Measurements from ENCODE around the gene PRR23E. TPM values are rescaled to one million over a fixed set of nuclear protein-coding genes. Genes with fewer than 3 reads are reported as not detected.

PRR23E gene
- polyA plus RNA-seq, 4 donors: not detected

GRCh38 chr3:127228866-127229265 is 35.9 kb downstream of the PRR23E start:
- Histone ChIP-seq H3K4me3 (ENCODE audit: low read depth in 1 of 3, low read length in 3 of 3) (no peak overlapping the region), H3K27ac (ENCODE audit: low read depth in 1 of 3, low read length in 2 of 3) (no peak overlapping the region), H3K4me1 (ENCODE audit: control insufficient read depth in 3 of 3, insufficient read depth in 2 of 3, low read depth in 1 of 3, low read length in 2 of 3) (no peaks in the 10 kb centered on the region), H3K36me3 (ENCODE audit: control insufficient read depth in 3 of 3, insufficient read depth in 2 of 3, low read depth in 1 of 3, low read length in 3 of 3) (no peaks in the 10 kb centered on the region), H3K27me3 (ENCODE audit: control insufficient read depth in 3 of 3, insufficient read depth in 3 of 3, low read length in 3 of 3) (no peaks in the 10 kb centered on the region), H3K9me3 (ENCODE audit: control insufficient read depth in 2 of 2, insufficient read depth in 1 of 2, low read depth in 1 of 2, low read length in 1 of 2) (peaks cover 0 to 2% of the 10 kb centered on the region in 2 donors)
- FAIRE-seq (no peak), DNase-seq (no peak)
- 55 to 80% (median 77%) methylated on average over 2 of the region's 2 CpGs for WGBS, 3 donors

- Histone ChIP-seq H3K36me3 (ENCODE audit: control insufficient read depth in 3 of 3, insufficient read depth in 2 of 3, low read depth in 1 of 3, low read length in 3 of 3) (no peaks in the 10 kb centered on the region), H3K9me3 (ENCODE audit: control insufficient read depth in 2 of 2, insufficient read depth in 1 of 2, low read depth in 1 of 2, low read length in 1 of 2) (no peaks in the 10 kb centered on the region), H3K27me3 (ENCODE audit: control insufficient read depth in 3 of 3, insufficient read depth in 3 of 3, low read length in 3 of 3) (no peaks in the 10 kb centered on the region), H3K4me3 (ENCODE audit: low read depth in 1 of 3, low read length in 3 of 3) (no peak overlapping the region), H3K27ac (ENCODE audit: low read depth in 1 of 3, low read length in 2 of 3) (no peak overlapping the region), H3K4me1 (ENCODE audit: control insufficient read depth in 3 of 3, insufficient read depth in 2 of 3, low read depth in 1 of 3, low read length in 2 of 3) (no peaks in the 10 kb centered on the region)
- FAIRE-seq: no peak
- 33 to 34% (median 33%) methylated on average over 3 of the region's 3 CpGs for WGBS, 3 donors
- peak in 1 of 2 donors; percentile 13 for DNase-seq
Measured at GRCh38 chr3:127233371-127233770, 40.4 kb downstream of the PRR23E start.

DNA sequence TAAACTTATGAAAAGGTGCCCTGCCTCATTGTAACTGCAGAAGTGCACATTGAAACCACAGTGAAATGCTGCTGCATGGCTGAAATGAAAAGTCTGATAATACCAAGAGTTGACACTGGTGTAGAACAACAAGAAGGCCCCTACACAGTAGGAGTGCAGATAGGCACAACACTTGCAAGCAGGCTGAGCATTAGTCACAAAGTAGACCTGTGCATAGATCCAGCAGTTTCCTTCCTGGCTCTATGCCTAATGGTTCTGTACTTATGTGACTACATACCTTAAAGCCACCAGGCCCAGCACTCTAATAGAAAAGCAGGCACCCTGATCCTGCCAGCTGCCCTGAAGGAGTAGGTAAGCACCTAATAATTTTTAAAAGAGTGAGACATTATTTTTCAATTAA is 41.8 kb downstream of the PRR23E start:
- H3K4me1 ChIP-seq (ENCODE audit: control insufficient read depth in 3 of 3, insufficient read depth in 2 of 3, low read depth in 1 of 3, low read length in 2 of 3): no peaks in the 10 kb centered on the region
- no peaks in the 10 kb centered on the region for H3K9me3 ChIP-seq (ENCODE audit: control insufficient read depth in 2 of 2, insufficient read depth in 1 of 2, low read depth in 1 of 2, low read length in 1 of 2)
- H3K36me3 ChIP-seq (ENCODE audit: control insufficient read depth in 3 of 3, insufficient read depth in 2 of 3, low read depth in 1 of 3, low read length in 3 of 3): no peaks in the 10 kb centered on the region
- H3K27ac ChIP-seq (ENCODE audit: low read depth in 1 of 3, low read length in 2 of 3): no peak overlapping the region
- DNase-seq: no peak
- FAIRE-seq: no peak
- H3K27me3 ChIP-seq (ENCODE audit: control insufficient read depth in 3 of 3, insufficient read depth in 3 of 3, low read length in 3 of 3): no peaks in the 10 kb centered on the region
- no peak overlapping the region for H3K4me3 ChIP-seq (ENCODE audit: low read depth in 1 of 3, low read length in 3 of 3)

DNA sequence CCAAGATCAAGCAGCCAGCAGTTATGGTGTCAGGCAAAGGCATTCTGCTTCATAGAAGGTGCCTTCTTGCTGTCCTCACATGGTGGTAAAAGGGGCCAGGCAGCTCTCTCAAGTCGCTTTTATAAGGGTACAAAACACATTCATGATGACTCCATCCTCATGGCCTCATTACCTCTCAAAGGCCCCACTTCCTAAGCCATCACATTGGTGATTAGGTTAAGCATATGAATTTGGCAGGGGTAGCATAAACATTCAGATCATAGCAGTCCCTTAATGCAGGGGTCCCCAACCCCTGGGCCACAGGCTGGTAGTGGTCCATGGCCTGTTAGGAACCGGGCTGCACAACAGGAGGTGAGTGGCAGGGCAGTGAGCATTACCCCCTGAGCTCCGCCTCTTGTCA is 42.8 kb downstream of the PRR23E start:
- no peak for DNase-seq
- Histone ChIP-seq H3K27ac (ENCODE audit: low read depth in 1 of 3, low read length in 2 of 3) (no peak overlapping the region), H3K4me3 (ENCODE audit: low read depth in 1 of 3, low read length in 3 of 3) (no peak overlapping the region), H3K9me3 (ENCODE audit: control insufficient read depth in 2 of 2, insufficient read depth in 1 of 2, low read depth in 1 of 2, low read length in 1 of 2) (no peaks in the 10 kb centered on the region), H3K36me3 (ENCODE audit: control insufficient read depth in 3 of 3, insufficient read depth in 2 of 3, low read depth in 1 of 3, low read length in 3 of 3) (no peaks in the 10 kb centered on the region), H3K27me3 (ENCODE audit: control insufficient read depth in 3 of 3, insufficient read depth in 3 of 3, low read length in 3 of 3) (no peaks in the 10 kb centered on the region), H3K4me1 (ENCODE audit: control insufficient read depth in 3 of 3, insufficient read depth in 2 of 3, low read depth in 1 of 3, low read length in 2 of 3) (no peaks in the 10 kb centered on the region)
- WGBS, 3 donors: 38 to 63% (median 43%) methylated on average over 3 of the region's 3 CpGs
- no peak for FAIRE-seq

- Histone ChIP-seq H3K4me3 (ENCODE audit: low read depth in 1 of 3, low read length in 3 of 3) (no peak overlapping the region), H3K36me3 (ENCODE audit: control insufficient read depth in 3 of 3, insufficient read depth in 2 of 3, low read depth in 1 of 3, low read length in 3 of 3) (no peaks in the 10 kb centered on the region), H3K9me3 (ENCODE audit: control insufficient read depth in 2 of 2, insufficient read depth in 1 of 2, low read depth in 1 of 2, low read length in 1 of 2) (no peaks in the 10 kb centered on the region), H3K27me3 (ENCODE audit: control insufficient read depth in 3 of 3, insufficient read depth in 3 of 3, low read length in 3 of 3) (no peaks in the 10 kb centered on the region), H3K27ac (ENCODE audit: low read depth in 1 of 3, low read length in 2 of 3) (no peak overlapping the region), H3K4me1 (ENCODE audit: control insufficient read depth in 3 of 3, insufficient read depth in 2 of 3, low read depth in 1 of 3, low read length in 2 of 3) (no peaks in the 10 kb centered on the region)
- FAIRE-seq (no peak), DNase-seq (no peak)
- WGBS, 3 donors: 28 to 42% (median 33%) methylated on average over 3 of the region's 3 CpGs
Measured at GRCh38 chr3:127237835-127238234, 44.9 kb downstream of the PRR23E start.

DNA sequence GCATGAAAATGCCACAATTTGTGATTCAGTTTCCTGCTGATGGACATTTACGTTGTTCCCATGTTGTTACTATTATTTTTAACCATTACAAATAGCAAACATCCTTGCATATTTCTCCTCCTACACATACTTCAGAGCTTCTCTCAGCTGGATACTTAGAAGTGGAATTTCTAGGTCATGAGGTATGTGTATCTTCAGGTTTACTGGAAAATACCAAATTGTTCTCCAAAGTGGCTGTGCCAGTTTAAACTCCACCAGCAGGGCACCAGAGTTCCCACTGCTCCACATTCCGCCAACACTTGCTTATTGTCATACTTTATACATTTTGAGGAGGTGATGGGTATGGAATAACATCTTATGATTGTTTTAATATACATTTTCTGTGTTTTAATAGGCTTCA is 45.7 kb downstream of the PRR23E start:
- H3K4me1 ChIP-seq (ENCODE audit: control insufficient read depth in 3 of 3, insufficient read depth in 2 of 3, low read depth in 1 of 3, low read length in 2 of 3): no peaks in the 10 kb centered on the region
- H3K4me3 ChIP-seq (ENCODE audit: low read depth in 1 of 3, low read length in 3 of 3): no peak overlapping the region
- FAIRE-seq (no peak), DNase-seq (no peak)
- H3K36me3 ChIP-seq (ENCODE audit: control insufficient read depth in 3 of 3, insufficient read depth in 2 of 3, low read depth in 1 of 3, low read length in 3 of 3): no peaks in the 10 kb centered on the region
- H3K27ac ChIP-seq (ENCODE audit: low read depth in 1 of 3, low read length in 2 of 3): no peak overlapping the region
- H3K27me3 ChIP-seq (ENCODE audit: control insufficient read depth in 3 of 3, insufficient read depth in 3 of 3, low read length in 3 of 3): no peaks in the 10 kb centered on the region
- H3K9me3 ChIP-seq (ENCODE audit: control insufficient read depth in 2 of 2, insufficient read depth in 1 of 2, low read depth in 1 of 2, low read length in 1 of 2): peaks cover 0 to 3% of the 10 kb centered on the region in 2 donors
- 67 to 80% (median 74%) methylated on average over 2 of the region's 2 CpGs for WGBS, 3 donors

DNA sequence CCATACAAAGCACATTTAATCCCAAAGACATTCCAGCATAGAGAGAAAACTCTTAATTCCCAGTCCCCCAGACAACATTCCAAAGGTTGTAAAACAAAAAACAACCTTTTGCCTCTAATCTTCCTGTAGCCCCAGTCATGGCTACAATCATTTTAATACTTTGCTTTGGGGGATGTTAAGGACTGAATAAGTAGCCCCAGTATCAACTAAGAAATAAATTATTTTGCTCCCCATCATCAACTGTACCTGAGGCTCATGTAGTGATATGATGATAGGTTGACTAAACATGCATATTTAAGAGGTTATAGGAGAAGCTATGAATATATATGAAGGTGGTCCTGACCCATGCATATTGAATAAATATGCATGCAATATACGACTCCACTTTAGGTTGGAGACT is 54.4 kb downstream of the PRR23E start:
- FAIRE-seq (no peak), DNase-seq (no peak)
- Histone ChIP-seq H3K4me3 (ENCODE audit: low read depth in 1 of 3, low read length in 3 of 3) (no peak overlapping the region), H3K27me3 (ENCODE audit: control insufficient read depth in 3 of 3, insufficient read depth in 3 of 3, low read length in 3 of 3) (no peaks in the 10 kb centered on the region), H3K27ac (ENCODE audit: low read depth in 1 of 3, low read length in 2 of 3) (no peak overlapping the region), H3K36me3 (ENCODE audit: control insufficient read depth in 3 of 3, insufficient read depth in 2 of 3, low read depth in 1 of 3, low read length in 3 of 3) (no peaks in the 10 kb centered on the region), H3K4me1 (ENCODE audit: control insufficient read depth in 3 of 3, insufficient read depth in 2 of 3, low read depth in 1 of 3, low read length in 2 of 3) (no peaks in the 10 kb centered on the region), H3K9me3 (ENCODE audit: control insufficient read depth in 2 of 2, insufficient read depth in 1 of 2, low read depth in 1 of 2, low read length in 1 of 2) (peaks cover 1 to 3% of the 10 kb centered on the region in 2 donors)
- WGBS, 3 donors: 66 to 75% (median 69%) methylated on average over 1 of the region's 1 CpG

Other genes starting within 250 kb of the PRR23E start
- gene PLXNA1, start 210.0 kb upstream of the PRR23E start, polyA plus RNA-seq: 10 to 100 TPM in 1 of 4 donors, 1 to 10 TPM in 3; 1.4 to 17.1 (median 6.3) TPM
- gene PRR20G, start 94.9 kb downstream of the PRR23E start, polyA plus RNA-seq: not detected